Measurements from ENCODE around the gene PELI2. TPM values are rescaled to one million over a fixed set of nuclear protein-coding genes. Genes with fewer than 3 reads are reported as not detected.

PELI2 gene
- total RNA-seq, 2 donors from 2014 or later = 4.4 to 7.0 TPM

- no peak for DNase-seq (ENCODE audit: low spot score)
- H3K27me3 ChIP-seq = no peaks in the 10 kb centered on the region
- no peaks in the 10 kb centered on the region for H3K9me3 ChIP-seq
- no peak overlapping the region for H3K27ac ChIP-seq
- peaks cover 0 to 30% of the 10 kb centered on the region in 2 donors for H3K4me1 ChIP-seq
- H3K36me3 ChIP-seq = no peaks in the 10 kb centered on the region
- H3K4me3 ChIP-seq = no peak overlapping the region
- no peak for TF ChIP-seq CTCF (IDR thresholded peaks at IDR 0.05)
Observed at GRCh38 chr14:56224229-56224628, 106.0 kb downstream of the PELI2 start.

- TF ChIP-seq CTCF (IDR thresholded peaks at IDR 0.05) = no peak
- Histone ChIP-seq H3K9me3 (no peaks in the 10 kb centered on the region), H3K27me3 (no peaks in the 10 kb centered on the region), H3K27ac (no peak overlapping the region), H3K36me3 (no peaks in the 10 kb centered on the region), H3K4me3 (no peak overlapping the region), H3K4me1 (peaks cover 0 to 22% of the 10 kb centered on the region in 2 donors)
- DNase-seq (ENCODE audit: low spot score) = no peak
Observed at GRCh38 chr14:56224691-56225681, 106.8 kb downstream of the PELI2 start.

GRCh38 chr14:56235388-56235787, 117.2 kb downstream of the PELI2 start:
- DNase-seq (ENCODE audit: low spot score) = no peak
- no peak for TF ChIP-seq CTCF (IDR thresholded peaks at IDR 0.05)

GRCh38 chr14:56237398-56237797, 119.2 kb downstream of the PELI2 start:
- H3K4me3 ChIP-seq = no peak overlapping the region
- H3K27me3 ChIP-seq = no peaks in the 10 kb centered on the region
- no peak overlapping the region for H3K27ac ChIP-seq
- DNase-seq (ENCODE audit: low spot score) = no peak
- no peaks in the 10 kb centered on the region for H3K4me1 ChIP-seq
- no peaks in the 10 kb centered on the region for H3K36me3 ChIP-seq
- no peaks in the 10 kb centered on the region for H3K9me3 ChIP-seq
- no peak for TF ChIP-seq CTCF (IDR thresholded peaks at IDR 0.05)

More at GRCh38 chr14:56235388-56235787, 117.2 kb downstream of the PELI2 start:
- no peaks in the 10 kb centered on the region for H3K9me3 ChIP-seq
- H3K27me3 ChIP-seq = no peaks in the 10 kb centered on the region
- H3K36me3 ChIP-seq = no peaks in the 10 kb centered on the region
- H3K27ac ChIP-seq = no peak overlapping the region
- no peaks in the 10 kb centered on the region for H3K4me1 ChIP-seq
- H3K4me3 ChIP-seq = no peak overlapping the region

GRCh38 chr14:56241461-56241860, 123.2 kb downstream of the PELI2 start:
- Histone ChIP-seq H3K4me1 (no peaks in the 10 kb centered on the region), H3K4me3 (no peak overlapping the region), H3K27me3 (no peaks in the 10 kb centered on the region), H3K27ac (no peak overlapping the region), H3K9me3 (no peaks in the 10 kb centered on the region), H3K36me3 (no peaks in the 10 kb centered on the region)
- no peak for TF ChIP-seq CTCF (IDR thresholded peaks at IDR 0.05)
- DNase-seq (ENCODE audit: low spot score) = no peak

Measured in right atrium auricular region (tissue), 2 donors.